ENCODE data around the gene CD3D.

DNA sequence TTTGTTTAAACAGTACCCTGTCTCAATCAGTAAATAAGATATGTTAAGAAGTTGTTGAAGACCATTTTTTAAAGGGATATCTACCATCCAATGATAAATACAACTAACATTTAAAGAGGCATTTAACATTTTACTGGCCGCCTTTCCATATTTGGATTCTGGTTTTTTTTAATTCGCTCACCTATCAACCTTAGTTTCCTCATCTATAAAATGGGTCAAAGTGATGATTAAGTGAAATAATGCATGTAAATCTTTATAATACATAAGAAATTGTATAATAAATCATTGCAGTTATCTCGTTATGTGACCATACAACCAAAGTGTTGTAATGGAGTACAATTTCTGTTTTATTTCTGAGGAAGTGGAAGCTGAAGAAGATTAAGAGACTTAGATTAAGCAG lies 41.2 kb upstream of the CD3D start:
- no peak for TF ChIP-seq NR2C2 (CRISPR knock-in tag; IDR thresholded peaks at IDR 0.05)
- TF ChIP-seq, protein P1, sequence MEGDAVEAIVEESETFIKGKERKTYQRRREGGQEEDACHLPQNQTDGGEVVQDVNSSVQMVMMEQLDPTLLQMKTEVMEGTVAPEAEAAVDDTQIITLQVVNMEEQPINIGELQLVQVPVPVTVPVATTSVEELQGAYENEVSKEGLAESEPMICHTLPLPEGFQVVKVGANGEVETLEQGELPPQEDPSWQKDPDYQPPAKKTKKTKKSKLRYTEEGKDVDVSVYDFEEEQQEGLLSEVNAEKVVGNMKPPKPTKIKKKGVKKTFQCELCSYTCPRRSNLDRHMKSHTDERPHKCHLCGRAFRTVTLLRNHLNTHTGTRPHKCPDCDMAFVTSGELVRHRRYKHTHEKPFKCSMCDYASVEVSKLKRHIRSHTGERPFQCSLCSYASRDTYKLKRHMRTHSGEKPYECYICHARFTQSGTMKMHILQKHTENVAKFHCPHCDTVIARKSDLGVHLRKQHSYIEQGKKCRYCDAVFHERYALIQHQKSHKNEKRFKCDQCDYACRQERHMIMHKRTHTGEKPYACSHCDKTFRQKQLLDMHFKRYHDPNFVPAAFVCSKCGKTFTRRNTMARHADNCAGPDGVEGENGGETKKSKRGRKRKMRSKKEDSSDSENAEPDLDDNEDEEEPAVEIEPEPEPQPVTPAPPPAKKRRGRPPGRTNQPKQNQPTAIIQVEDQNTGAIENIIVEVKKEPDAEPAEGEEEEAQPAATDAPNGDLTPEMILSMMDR (IDR thresholded peaks at IDR 0.05): no peak
- TF ChIP-seq ZNF138 (CRISPR knock-in tag; conservative IDR thresholded peaks at IDR 0.05): no peak
- TF ChIP-seq, protein P2, sequence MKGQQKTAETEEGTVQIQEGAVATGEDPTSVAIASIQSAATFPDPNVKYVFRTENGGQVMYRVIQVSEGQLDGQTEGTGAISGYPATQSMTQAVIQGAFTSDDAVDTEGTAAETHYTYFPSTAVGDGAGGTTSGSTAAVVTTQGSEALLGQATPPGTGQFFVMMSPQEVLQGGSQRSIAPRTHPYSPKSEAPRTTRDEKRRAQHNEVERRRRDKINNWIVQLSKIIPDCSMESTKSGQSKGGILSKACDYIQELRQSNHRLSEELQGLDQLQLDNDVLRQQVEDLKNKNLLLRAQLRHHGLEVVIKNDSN (CRISPR knock-in tag; IDR thresholded peaks at IDR 0.05): no peak
- TF ChIP-seq TEAD4 (CRISPR knock-in tag; IDR thresholded peaks at IDR 0.05): no peak
- TF ChIP-seq, protein P3, sequence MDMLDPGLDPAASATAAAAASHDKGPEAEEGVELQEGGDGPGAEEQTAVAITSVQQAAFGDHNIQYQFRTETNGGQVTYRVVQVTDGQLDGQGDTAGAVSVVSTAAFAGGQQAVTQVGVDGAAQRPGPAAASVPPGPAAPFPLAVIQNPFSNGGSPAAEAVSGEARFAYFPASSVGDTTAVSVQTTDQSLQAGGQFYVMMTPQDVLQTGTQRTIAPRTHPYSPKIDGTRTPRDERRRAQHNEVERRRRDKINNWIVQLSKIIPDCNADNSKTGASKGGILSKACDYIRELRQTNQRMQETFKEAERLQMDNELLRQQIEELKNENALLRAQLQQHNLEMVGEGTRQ (CRISPR knock-in tag; IDR thresholded peaks at IDR 0.05): no peak
- no peak for TF ChIP-seq SP1 (CRISPR knock-in tag; conservative IDR thresholded peaks at IDR 0.05)
- TF ChIP-seq ZBTB21 (CRISPR knock-in tag; IDR thresholded peaks at IDR 0.05; ENCODE audit: borderline replicate concordance): no peak
- no peak for TF ChIP-seq NFE2L1 (CRISPR knock-in tag; IDR thresholded peaks at IDR 0.05)
